Liver (tissue), 9 donors: ENCODE results near the gene LRRC38. TPM values are rescaled to one million over a fixed set of nuclear protein-coding genes. Genes with fewer than 3 reads are reported as not detected.

Experiments used
- DNase-seq: peaks from one replicate; pipeline ENCODE4 v3.0.0-alpha.2; 2017; ENCODE audit warnings: low spot score
- H3K27ac ChIP-seq, 2 donors: one replicate each; pipeline ENCODE4 v1.7.0; 2013; ENCODE audit warnings: inconsistent platforms in 2 of 2, low read length in 2 of 2, control low read depth in 1 of 2, low read depth in 1 of 2, mild to moderate bottlenecking in 1 of 2
- H3K27me3 ChIP-seq, 4 donors: one replicate each; pipeline versions ENCODE4 v1.6.1 to v1.7.0; 2013; ENCODE audit warnings: low read length in 3 of 4, inconsistent platforms in 1 of 4, mild to moderate bottlenecking in 1 of 4, moderate library complexity in 1 of 4; ENCODE audit not compliant: control insufficient read depth in 4 of 4, insufficient read depth in 4 of 4
- H3K36me3 ChIP-seq, 4 donors: one replicate each; pipeline versions ENCODE4 v1.6.1 to v1.7.0; 2013; ENCODE audit warnings: low read length in 3 of 4, mild to moderate bottlenecking in 3 of 4, low read depth in 1 of 4, moderate library complexity in 1 of 4; ENCODE audit not compliant: control insufficient read depth in 4 of 4, insufficient read depth in 3 of 4
- H3K4me1 ChIP-seq, 4 donors: one replicate each; pipeline versions ENCODE4 v1.6.1 to v1.7.0; 2013; ENCODE audit warnings: low read length in 3 of 4, mild to moderate bottlenecking in 3 of 4, moderate library complexity in 1 of 4; ENCODE audit not compliant: control insufficient read depth in 4 of 4, insufficient read depth in 4 of 4
- H3K4me3 ChIP-seq, 3 donors: one replicate each; pipeline versions ENCODE4 v1.6.1 to v1.7.0; 2013; ENCODE audit warnings: low read length in 3 of 3, control low read depth in 1 of 3, low read depth in 1 of 3, mild to moderate bottlenecking in 1 of 3
- H3K9ac ChIP-seq, 2 donors: one replicate each; pipeline ENCODE4 v1.7.0; 2013; ENCODE audit warnings: low read length in 2 of 2, mild to moderate bottlenecking in 2 of 2, moderate library complexity in 2 of 2, control low read depth in 1 of 2, low read depth in 1 of 2
- H3K9me3 ChIP-seq, 4 donors: one replicate each; pipeline versions ENCODE4 v1.6.1 to v1.7.0; 2013; ENCODE audit warnings: low read length in 3 of 4; ENCODE audit not compliant: control insufficient read depth in 4 of 4
- ATF3 ChIP-seq: IDR thresholded peaks from 2 replicates; pipeline ENCODE4 v1.6.1; 2016; ENCODE audit warnings: antibody characterized with exemption
- CTCF ChIP-seq: fragments of 150-350 bp; IDR thresholded peaks from 2 replicates; pipeline ENCODE4 v1.5.1; 2017; ENCODE audit warnings: improper control_type of control experiment, low read depth, low read length; ENCODE audit not compliant: missing input control
- EGR1 ChIP-seq, 2 donors: IDR thresholded peaks; 2 replicates each; pipeline ENCODE4 v1.6.1; 2016 to 2018; ENCODE audit warnings: antibody characterized with exemption in 2 of 2, low read depth in 2 of 2
- FOXA1 ChIP-seq: IDR thresholded peaks from 2 replicates; pipeline ENCODE4 v1.6.1; 2016; ENCODE audit warnings: antibody characterized with exemption
- FOXA2 ChIP-seq: IDR thresholded peaks from 2 replicates; pipeline ENCODE4 v1.6.1; 2016; ENCODE audit warnings: antibody characterized with exemption
- GABPA ChIP-seq, 2 donors: IDR thresholded peaks in 1 of 2; conservative IDR thresholded peaks in 1 of 2; 2 replicates each; pipeline ENCODE4 v1.6.1; 2016; ENCODE audit warnings: antibody characterized with exemption in 2 of 2, mild to moderate bottlenecking in 1 of 2, moderate library complexity in 1 of 2
- HNF4A ChIP-seq, 2 donors: conservative IDR thresholded peaks; 2 replicates each; pipeline ENCODE4 v1.6.1; 2016; ENCODE audit warnings: antibody characterized with exemption in 2 of 2, mild to moderate bottlenecking in 2 of 2
- HNF4G ChIP-seq: IDR thresholded peaks from 2 replicates; pipeline ENCODE4 v1.6.1; 2016; ENCODE audit warnings: antibody characterized with exemption
- JUND ChIP-seq, 2 donors: IDR thresholded peaks; 2 replicates each; pipeline ENCODE4 v1.6.1; 2016; ENCODE audit warnings: antibody characterized with exemption in 2 of 2
- MAX ChIP-seq: IDR thresholded peaks from 2 replicates; pipeline ENCODE4 v1.6.1; 2016; ENCODE audit warnings: antibody characterized with exemption
- NR2F2 ChIP-seq: IDR thresholded peaks from 2 replicates; pipeline ENCODE4 v1.6.1; 2016; ENCODE audit warnings: antibody characterized with exemption
- RAD21 ChIP-seq, 2 donors: IDR thresholded peaks; 2 replicates each; pipeline ENCODE4 v1.6.1; 2016; ENCODE audit warnings: antibody characterized with exemption in 2 of 2, mild to moderate bottlenecking in 2 of 2
- REST ChIP-seq: IDR thresholded peaks from 2 replicates; pipeline ENCODE4 v1.6.1; 2016; ENCODE audit warnings: antibody characterized with exemption, mild to moderate bottlenecking
- RXRA ChIP-seq, 2 donors: IDR thresholded peaks; 2 replicates each; pipeline ENCODE4 v1.6.1; 2017 to 2018; ENCODE audit warnings: antibody characterized with exemption in 2 of 2, mild to moderate bottlenecking in 1 of 2
- TAF1 ChIP-seq: conservative IDR thresholded peaks from 2 replicates; pipeline ENCODE4 v1.6.1; 2016; ENCODE audit warnings: antibody characterized with exemption, mild to moderate bottlenecking
- YY1 ChIP-seq: IDR thresholded peaks from 2 replicates; pipeline ENCODE4 v1.6.1; 2016; ENCODE audit warnings: antibody characterized with exemption, mild to moderate bottlenecking
- ZBTB33 ChIP-seq: IDR thresholded peaks from 2 replicates; pipeline ENCODE4 v1.6.1; 2016; ENCODE audit warnings: antibody characterized with exemption
- WGBS: extraction: QIAGEN DNeasy Blood & Tissue Kit; methylation state at CpG from one replicate; pipeline ENCODE4 v1.1.7; 2013; 5-methylcytosine and 5-hydroxymethylcytosine counted together
- polyA plus RNA-seq, 2 donors: library from polyadenylated mRNA; stranded (reverse) in 1 of 2; unstranded in 1 of 2; fragments of 200-250 nt in 1 of 2; fragments of >200 nt in 1 of 2; fragmentation: Nextera tagmentation in 1 of 2; extraction: Ambion mirVana in 1 of 2; gene quantifications; one replicate each; pipeline versions ENCODE4 v1.2.1 to v1.2.3, GENCODE V29; 2013 to 2015
- total RNA-seq, 2 donors: library from RNA; depleted of rRNA; stranded (reverse); fragments of >200 nt; gene quantifications; one replicate each; pipeline ENCODE4 v1.2.3, GENCODE V29; 2014
- donor health status: healthy.
- donor health status: healthy.
- donor health status: healthy.
- donor health status: healthy.
- donor health status: healthy.

The LRRC38 gene
- total and polyA plus RNA-seq, 4 donors: not detected

GRCh38 chr1:13516606-13517005 lies 2.8 kb upstream of the LRRC38 start:
- peaks cover 0 to 17% (median 3%) of the 10 kb centered on the region in 4 donors for H3K27me3 ChIP-seq
- no peaks in the 10 kb centered on the region for H3K36me3 ChIP-seq
- no peak for TF ChIP-seq HNF4A (conservative IDR thresholded peaks at IDR 0.05)
- no peak for TF ChIP-seq EGR1 (IDR thresholded peaks at IDR 0.05; ENCODE audit: low read depth in 2 of 2)
- no peak for TF ChIP-seq FOXA1
- no peak for TF ChIP-seq CTCF
- TF ChIP-seq RAD21 (IDR thresholded peaks at IDR 0.05): no peak
- no peak for TF ChIP-seq YY1
- no peak for TF ChIP-seq RXRA (IDR thresholded peaks at IDR 0.05)
- no peak for TF ChIP-seq FOXA2
- TF ChIP-seq NR2F2: no peak
- TF ChIP-seq JUND (IDR thresholded peaks at IDR 0.05): no peak
- TF ChIP-seq REST: no peak
- no peak for TF ChIP-seq ZBTB33
- no peak for TF ChIP-seq TAF1
- no peak for TF ChIP-seq HNF4G
- TF ChIP-seq ATF3: no peak
- H3K9ac ChIP-seq: no peak overlapping the region
- H3K9me3 ChIP-seq: peaks cover 0 to 8% (median 3%) of the 10 kb centered on the region in 4 donors
- DNase-seq: no peak
- no peaks in the 10 kb centered on the region for H3K4me1 ChIP-seq
- H3K27ac ChIP-seq: no peak overlapping the region
- 60% methylated on average over 10 of the region's 10 CpGs for WGBS
- H3K4me3 ChIP-seq: no peak overlapping the region

- H3K27me3 ChIP-seq: peaks cover 0 to 21% (median 3%) of the 10 kb centered on the region in 4 donors
- WGBS: 45% methylated on average over 5 of the region's 5 CpGs
- TF ChIP-seq HNF4A (conservative IDR thresholded peaks at IDR 0.05) (no peak), YY1 (no peak), FOXA2 (no peak), HNF4G (no peak), TAF1 (no peak), GABPA (IDR thresholded peaks at IDR 0.05 in 1 of 2, conservative IDR thresholded peaks at IDR 0.05 in 1 of 2) (no peak), RXRA (IDR thresholded peaks at IDR 0.05) (no peak), CTCF (no peak), FOXA1 (no peak), ATF3 (no peak), EGR1 (IDR thresholded peaks at IDR 0.05; ENCODE audit: low read depth in 2 of 2) (no peak), MAX (no peak), JUND (IDR thresholded peaks at IDR 0.05) (no peak), NR2F2 (no peak), REST (no peak)
Observed at GRCh38 chr1:13514821-13515220, 1.0 kb upstream of the LRRC38 start.

More at GRCh38 chr1:13514821-13515220, 1.0 kb upstream of the LRRC38 start:
- Histone ChIP-seq H3K9me3 (peaks cover 0 to 8% (median 3%) of the 10 kb centered on the region in 4 donors), H3K4me3 (no peak overlapping the region), H3K4me1 (no peaks in the 10 kb centered on the region), H3K27ac (no peak overlapping the region), H3K36me3 (no peaks in the 10 kb centered on the region), H3K9ac (no peak overlapping the region)
- no peak for DNase-seq
